HG03066 (cell line): ENCODE data around the gene FUNDC2.

Experiments used
- ATAC-seq: cut with Tn5 transposase; IDR thresholded peaks from one replicate; pipeline ENCODE4 v1.9.1; 2021; ENCODE audit warnings: low read depth; ENCODE audit not compliant: unreplicated experiment

The FUNDC2 gene

DNA sequence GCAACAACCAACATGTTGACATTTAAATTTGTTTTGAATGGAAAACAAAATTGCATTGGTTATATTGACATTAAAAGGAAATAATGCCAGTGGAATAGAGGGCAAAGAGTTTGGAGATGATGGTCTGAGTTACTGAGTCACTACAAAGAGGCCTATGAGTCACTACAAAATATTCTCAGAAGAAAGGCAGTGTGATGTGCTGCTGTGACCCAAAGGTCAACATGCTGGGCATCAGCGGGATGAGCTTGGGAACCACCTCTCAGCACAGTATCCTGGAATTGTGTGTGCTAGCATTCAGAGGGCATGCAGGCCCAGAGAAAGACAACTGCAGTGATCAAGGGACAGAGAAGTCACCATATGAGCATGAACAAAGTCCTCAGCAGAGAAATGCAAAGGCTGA is 41.5 kb downstream of the FUNDC2 start:
- no peak for ATAC-seq

DNA sequence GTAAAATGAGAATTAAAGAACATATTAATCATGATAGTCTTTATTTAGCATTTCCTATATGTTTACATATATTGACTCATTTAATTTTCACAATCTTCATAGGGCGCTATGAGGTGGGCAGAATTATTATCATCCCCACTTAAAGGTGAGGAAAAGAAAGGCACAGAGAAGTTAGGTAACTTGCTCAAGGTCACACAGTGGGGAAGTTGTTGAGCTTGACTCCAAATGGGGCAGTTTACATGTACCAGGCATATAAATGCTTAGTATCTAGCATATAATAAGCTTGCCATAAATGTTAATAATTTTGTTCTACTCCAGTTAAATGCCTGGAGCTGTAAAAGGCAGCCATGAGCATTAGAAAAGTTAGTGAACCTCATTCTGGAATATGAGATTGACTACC is 42.8 kb downstream of the FUNDC2 start:
- no peak for ATAC-seq

DNA sequence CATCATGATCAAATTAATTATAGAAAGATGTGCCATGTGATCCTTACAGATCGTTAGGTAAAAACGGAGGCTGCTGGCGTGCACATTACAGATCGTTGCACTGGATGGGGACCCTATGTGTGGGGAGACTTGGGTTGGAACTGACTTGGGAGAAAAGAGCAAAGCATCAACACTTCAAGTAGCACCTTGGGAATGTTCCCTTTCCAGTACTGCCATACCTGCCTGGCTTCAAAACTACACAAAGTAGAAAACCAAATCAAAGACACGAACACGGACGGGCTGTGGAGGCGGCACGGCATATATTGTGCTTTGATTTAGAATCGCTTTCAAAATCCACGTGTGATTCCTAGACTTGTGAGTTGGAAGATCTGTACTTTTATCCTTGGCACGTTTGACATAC is 43.4 kb downstream of the FUNDC2 start:
- ATAC-seq = no peak

GRCh38 chrX:155070663-155070974 is 44.0 kb downstream of the FUNDC2 start:
- ATAC-seq = peak; percentile 28

GRCh38 chrX:155070975-155071693 is 44.5 kb downstream of the FUNDC2 start, which contains the start of the genes BRCC3, CMC4 and MTCP1:
BRCC3 (plus strand) TSS chrX:155071508; CDS start chrX:155071528, 20 bp downstream.
CMC4 (minus strand) TSS chrX:155071136; CDS start chrX:155064023, 7,113 bp downstream.
MTCP1 (minus strand) TSS chrX:155071136; CDS start chrX:155066010, 5,126 bp downstream.
- ATAC-seq = peak; percentile 84

DNA sequence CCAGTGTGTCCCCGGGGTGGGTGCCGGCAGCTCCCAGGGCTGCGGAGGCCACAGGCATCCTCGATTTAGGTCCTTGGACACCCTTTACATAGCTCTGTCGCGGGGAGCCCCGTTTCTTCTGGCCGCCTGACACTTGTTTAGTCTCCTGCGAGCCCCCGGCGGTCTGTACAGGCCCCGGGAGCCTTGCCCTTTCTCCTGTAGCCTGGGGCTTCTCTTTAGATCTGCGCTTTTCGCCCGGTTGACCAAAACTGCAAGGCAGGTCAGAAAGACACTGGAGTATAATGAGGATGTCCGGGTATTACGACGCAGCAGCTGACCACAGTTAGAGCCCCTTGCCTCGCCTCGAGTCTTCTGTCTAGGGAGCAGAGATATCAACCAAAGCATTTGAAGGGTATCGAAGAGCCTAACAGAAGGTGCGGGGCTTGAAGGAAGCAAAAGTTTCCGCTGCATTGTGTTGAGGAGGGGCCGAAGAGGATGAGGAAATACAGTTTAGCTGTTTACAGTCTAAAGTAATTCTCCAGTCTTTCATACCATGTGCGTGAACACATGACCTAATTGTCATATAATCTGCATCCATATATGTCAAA is 45.1 kb downstream of the FUNDC2 start:
- ATAC-seq = peak; percentile 25

- no peak for ATAC-seq
Observed at GRCh38 chrX:155086202-155086840, 59.7 kb downstream of the FUNDC2 start.

GRCh38 chrX:155086961-155087735 is 60.5 kb downstream of the FUNDC2 start:
- ATAC-seq = no peak

DNA sequence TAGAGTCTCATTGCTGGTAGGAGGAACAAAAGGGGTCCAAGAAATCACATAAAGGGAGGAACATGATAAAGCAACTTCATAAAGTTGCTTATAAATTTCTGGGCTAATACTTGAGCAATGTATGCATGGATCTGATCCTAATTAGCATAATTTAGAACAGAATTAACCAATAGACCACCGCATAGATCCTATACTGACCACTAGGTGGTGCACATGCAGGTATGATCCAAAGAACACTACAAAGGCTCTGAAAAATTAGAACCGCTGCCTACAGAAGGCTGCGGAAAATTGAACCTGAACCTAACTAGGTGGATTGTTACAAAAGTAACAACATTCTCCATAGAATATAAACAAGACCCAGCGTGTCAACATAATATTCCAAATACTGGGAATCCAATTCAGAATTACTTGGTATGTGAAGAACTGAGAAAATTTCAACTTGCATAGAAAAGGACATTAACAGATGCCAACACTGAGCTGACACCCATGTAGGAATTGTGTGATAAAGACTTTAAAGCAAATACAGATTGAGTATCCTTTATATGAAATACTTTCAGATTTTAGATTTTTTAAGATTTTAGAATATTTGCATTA is 67.9 kb downstream of the FUNDC2 start:
- ATAC-seq = no peak

GRCh38 chrX:155105919-155106318 is 79.3 kb downstream of the FUNDC2 start:
- ATAC-seq = no peak

GRCh38 chrX:155108427-155108826 is 81.8 kb downstream of the FUNDC2 start:
- ATAC-seq = no peak
